GM12878 (cell line): ENCODE data around the gene FNTB.
"Not testable (repeated sequence)": the region's sequence is repeated elsewhere in the genome, so short reads cannot be mapped to it uniquely, and the experiment has no call there.

ENCODE experiments used
- CHD2 ChIP-seq: IDR thresholded peaks from 2 replicates; pipeline ENCODE4 v1.6.1; 2011; ENCODE audit warnings: low read depth, low read length, improper control_type of control experiment, borderline replicate concordance
- CREM ChIP-seq: IDR thresholded peaks from 2 replicates; pipeline ENCODE4 v1.6.1; 2014; ENCODE audit warnings: antibody characterized with exemption, low read depth
- EZH2 ChIP-seq: IDR thresholded peaks from 2 replicates; pipeline ENCODE4 v1.6.1; 2012; ENCODE audit warnings: low read depth, mild to moderate bottlenecking, control low read depth, inconsistent platforms, low read length, borderline replicate concordance; ENCODE audit not compliant: control insufficient read depth
- JUNB ChIP-seq: IDR thresholded peaks from 2 replicates; pipeline ENCODE4 v1.6.1; 2016; ENCODE audit warnings: antibody characterized with exemption, mild to moderate bottlenecking
- PML ChIP-seq: IDR thresholded peaks from 2 replicates; pipeline ENCODE4 v1.6.1; 2012; ENCODE audit warnings: low read length, inconsistent platforms
- TAF1 ChIP-seq: IDR thresholded peaks from 2 replicates; pipeline ENCODE4 v1.6.1; 2011; ENCODE audit warnings: mild to moderate bottlenecking, low read depth, low read length, borderline replicate concordance
- TF ChIP-seq, protein P1 (sequence below), 3 experiments: IDR thresholded peaks in 2 of 3; conservative IDR thresholded peaks in 1 of 3; 2 replicates each; pipeline ENCODE4 v1.5.1; 2011; ENCODE audit warnings: low read depth in 3 of 3, low read length in 3 of 3, mild to moderate bottlenecking in 3 of 3, control low read depth in 2 of 3, moderate library complexity in 2 of 3, inconsistent platforms in 1 of 3, mixed read lengths in 1 of 3; ENCODE audit not compliant: control insufficient read depth in 2 of 3, insufficient read depth in 1 of 3; ENCODE audit errors: extremely low read depth in 1 of 3

DNA sequence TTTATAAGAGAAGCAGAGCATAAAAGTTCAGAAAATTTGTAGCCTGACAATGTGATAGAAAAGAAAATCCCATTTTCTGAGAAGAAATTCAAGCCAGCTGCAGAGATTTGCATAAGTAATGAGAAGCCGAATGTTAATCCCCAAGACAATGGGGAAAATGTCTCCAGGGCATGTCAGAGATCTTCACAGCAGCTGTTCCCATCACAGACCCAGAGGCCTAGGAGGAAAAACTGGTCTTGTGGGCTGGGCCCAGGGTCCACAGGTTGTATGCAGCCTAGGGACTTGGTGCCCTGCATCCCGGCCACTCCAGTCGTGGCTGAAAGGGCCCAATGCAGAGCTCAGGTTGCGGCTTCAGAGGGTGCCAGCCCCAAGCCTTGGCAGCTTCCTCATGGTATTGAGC is 100.0 kb downstream of the FNTB start:
- TF ChIP-seq JUNB, PML, CHD2, TAF1, EZH2, CREM: not testable (repeated sequence)
- TF ChIP-seq, protein P1, sequence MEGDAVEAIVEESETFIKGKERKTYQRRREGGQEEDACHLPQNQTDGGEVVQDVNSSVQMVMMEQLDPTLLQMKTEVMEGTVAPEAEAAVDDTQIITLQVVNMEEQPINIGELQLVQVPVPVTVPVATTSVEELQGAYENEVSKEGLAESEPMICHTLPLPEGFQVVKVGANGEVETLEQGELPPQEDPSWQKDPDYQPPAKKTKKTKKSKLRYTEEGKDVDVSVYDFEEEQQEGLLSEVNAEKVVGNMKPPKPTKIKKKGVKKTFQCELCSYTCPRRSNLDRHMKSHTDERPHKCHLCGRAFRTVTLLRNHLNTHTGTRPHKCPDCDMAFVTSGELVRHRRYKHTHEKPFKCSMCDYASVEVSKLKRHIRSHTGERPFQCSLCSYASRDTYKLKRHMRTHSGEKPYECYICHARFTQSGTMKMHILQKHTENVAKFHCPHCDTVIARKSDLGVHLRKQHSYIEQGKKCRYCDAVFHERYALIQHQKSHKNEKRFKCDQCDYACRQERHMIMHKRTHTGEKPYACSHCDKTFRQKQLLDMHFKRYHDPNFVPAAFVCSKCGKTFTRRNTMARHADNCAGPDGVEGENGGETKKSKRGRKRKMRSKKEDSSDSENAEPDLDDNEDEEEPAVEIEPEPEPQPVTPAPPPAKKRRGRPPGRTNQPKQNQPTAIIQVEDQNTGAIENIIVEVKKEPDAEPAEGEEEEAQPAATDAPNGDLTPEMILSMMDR (IDR thresholded peaks at IDR 0.05 in 2 of 3, conservative IDR thresholded peaks at IDR 0.05 in 1 of 3; ENCODE audit: control insufficient read depth in 2 of 3, extremely low read depth in 1 of 3, insufficient read depth in 1 of 3, low read depth in 3 of 3, low read length in 3 of 3) = not testable (repeated sequence)
